Activated CD4-positive, alpha-beta T cell treated with anti-CD3 and anti-CD28 coated beads for 36 hours (primary cell): ENCODE data around the gene BCLAF3. TPM values are rescaled to one million over a fixed set of nuclear protein-coding genes. Genes with fewer than 3 reads are reported as not detected.

Source experiments
- ATAC-seq: fragments of 200-7000 bp; cut with Tn5 transposase; one replicate; pipeline ENCODE4 v1.10.0; 2021; ENCODE audit warnings: mild to moderate bottlenecking, moderate library complexity
- CTCF ChIA-PET: fragments of 350-600 bp; sonication (Branson Sonifier 250); formaldehyde crosslinking; loops from one replicate; lab custom pipeline; 2021; ENCODE audit warnings: antibody characterized with exemption; lab: Charles Lee
- POLR2A ChIA-PET: fragments of 350-600 bp; sonication (Branson Sonifier 250); formaldehyde crosslinking; loops from one replicate; lab custom pipeline; 2021; ENCODE audit warnings: antibody characterized with exemption, inconsistent platforms; lab: Charles Lee
- DNase-seq: peaks from one replicate; pipeline ENCODE4 v3.0.0-alpha.2; 2020
- H3K27ac Mint-ChIP-seq: one replicate; pipeline ENCODE4 v1.8.0; 2021; ENCODE audit warnings: mixed read lengths
- H3K27me3 Mint-ChIP-seq: one replicate; pipeline ENCODE4 v1.8.0; 2021; ENCODE audit warnings: mixed read lengths
- H3K36me3 Mint-ChIP-seq: one replicate; pipeline ENCODE4 v1.8.0; 2021; ENCODE audit warnings: low read depth, mixed read lengths
- H3K4me1 Mint-ChIP-seq: one replicate; pipeline ENCODE4 v1.8.0; 2021; ENCODE audit warnings: mixed read lengths
- H3K4me3 Mint-ChIP-seq: one replicate; pipeline ENCODE4 v1.8.0; 2021; ENCODE audit warnings: mild to moderate bottlenecking, moderate library complexity, mixed read lengths
- H3K9me3 Mint-ChIP-seq: one replicate; pipeline ENCODE4 v1.8.0; 2021; ENCODE audit warnings: low read depth, mixed read lengths
- intact Hi-C, 2 experiments: fragments of 100-400 bp; cut with DNase I in 1 of 2; cut with micrococcal nuclease in 1 of 2; formaldehyde crosslinking; loops; one replicate each; pipeline versions ENCODE4 v1.14.2 to v1.15.1; 2022 to 2024; cut with DNase I, micrococcal nuclease
- total RNA-seq, 2 experiments: library from RNA; stranded (reverse); gene quantifications; one replicate each; pipeline ENCODE4 v1.2.3, GENCODE V29; 2021

BCLAF3 gene
- total RNA-seq, 2 experiments from 2014 or later: 4.3 to 5.7 TPM

DNA sequence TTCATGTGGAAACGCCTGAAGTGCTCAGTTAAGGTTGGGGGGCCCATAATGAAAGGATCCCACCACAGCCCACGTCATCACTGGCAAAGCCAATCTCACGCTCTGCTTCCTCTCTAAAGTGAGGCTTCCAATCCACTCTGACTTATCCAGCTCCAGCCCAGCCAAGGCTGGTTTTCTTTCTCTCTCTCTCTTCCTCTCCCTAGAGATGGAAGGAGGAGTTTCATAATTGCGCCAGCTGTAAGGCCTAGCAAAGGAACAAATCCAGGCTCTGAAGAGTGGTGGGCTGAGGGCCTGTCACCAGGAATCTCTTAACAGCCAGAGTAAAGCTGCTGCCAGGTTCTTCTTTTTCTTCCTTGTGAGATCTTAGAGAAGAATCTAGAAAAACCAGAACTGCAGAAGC, 20.7 kb upstream of the BCLAF3 start:
- Mint-ChIP-seq H3K27me3 (no peaks in the 10 kb centered on the region), H3K4me1 (no peaks in the 10 kb centered on the region)

GRCh38 chrX:20007962-20008622, 17.2 kb upstream of the BCLAF3 start:
- intact Hi-C loops: no loop called here
- no peaks in the 10 kb centered on the region for H3K4me1 Mint-ChIP-seq
- no peak overlapping the region for H3K4me3 Mint-ChIP-seq
- H3K27me3 Mint-ChIP-seq: no peaks in the 10 kb centered on the region
- CTCF ChIA-PET: interaction anchor here (0.7 kb wide), 1 partner anchor 491 kb away, joined by 3 read pairs; no protein-coding TSS in a partner anchor
- H3K27ac Mint-ChIP-seq: no peak overlapping the region
- POLR2A ChIA-PET: no interaction called here
- no peaks in the 10 kb centered on the region for H3K36me3 Mint-ChIP-seq
- H3K9me3 Mint-ChIP-seq: no peaks in the 10 kb centered on the region
- ATAC-seq (no peak), DNase-seq (no peak)

More for the DNA sequence above, 20.7 kb upstream of the BCLAF3 start:
- no peaks in the 10 kb centered on the region for H3K36me3 Mint-ChIP-seq
- no peak for DNase-seq
- POLR2A ChIA-PET: no interaction called here
- CTCF ChIA-PET: no interaction called here
- no peak overlapping the region for H3K4me3 Mint-ChIP-seq
- peaks cover 11% of the 10 kb centered on the region for H3K9me3 Mint-ChIP-seq
- ATAC-seq: no peak
- intact Hi-C loops: no loop called here
- no peak overlapping the region for H3K27ac Mint-ChIP-seq

DNA sequence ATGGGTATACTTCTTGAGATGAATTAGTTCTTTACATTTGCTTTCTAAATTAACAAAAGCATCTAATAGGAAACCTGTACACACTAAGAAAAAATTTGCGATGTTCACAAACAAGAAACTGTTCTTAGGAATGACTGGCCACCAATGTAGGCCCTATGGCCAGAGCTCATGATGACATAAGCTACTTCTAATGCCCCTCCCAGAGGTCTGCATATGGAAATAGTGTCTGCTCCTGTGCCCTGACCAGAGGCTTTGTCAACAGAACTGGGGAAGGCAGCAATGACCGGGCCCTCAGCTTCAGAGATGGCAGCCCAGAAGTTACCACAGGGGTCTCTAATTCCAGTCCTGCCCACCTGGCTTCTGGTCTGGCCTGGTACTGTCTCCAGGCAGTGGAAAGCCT, 15.0 kb upstream of the BCLAF3 start:
- intact Hi-C loops: no loop called here
- ChIA-PET POLR2A (interaction anchor here (0.7 kb wide), 1 partner anchor 117 kb away, joined by 4 read pairs; no protein-coding TSS in a partner anchor), CTCF (no interaction called here)
- no peak for ATAC-seq
- no peak overlapping the region for H3K27ac Mint-ChIP-seq
- no peaks in the 10 kb centered on the region for H3K4me1 Mint-ChIP-seq
- no peaks in the 10 kb centered on the region for H3K9me3 Mint-ChIP-seq
- no peak overlapping the region for H3K4me3 Mint-ChIP-seq
- no peaks in the 10 kb centered on the region for H3K27me3 Mint-ChIP-seq
- H3K36me3 Mint-ChIP-seq: no peaks in the 10 kb centered on the region
- DNase-seq: no peak

GRCh38 chrX:20001588-20001987, 10.7 kb upstream of the BCLAF3 start:
- Mint-ChIP-seq H3K36me3 (no peaks in the 10 kb centered on the region), H3K4me3 (no peak overlapping the region)
- CTCF ChIA-PET: no interaction called here

GRCh38 chrX:19991350-19991718, 473 bp upstream of the BCLAF3 start:
- Mint-ChIP-seq H3K36me3 (no peaks in the 10 kb centered on the region), H3K4me1 (peaks cover 16% of the 10 kb centered on the region), H3K9me3 (no peaks in the 10 kb centered on the region), H3K4me3 (peak overlapping the region; percentile 80), H3K27ac (peak overlapping the region; percentile 95), H3K27me3 (no peaks in the 10 kb centered on the region)
- intact Hi-C loops: loop anchor here (1.0 to 10.0 kb wide), 6 partner anchors 64 to 647 kb away; partner anchors contain the start of genes EIF1AX (in 1 of the 2) and PDHA1 (in 1 of the 2)
- ChIA-PET CTCF (interaction anchor here (0.7 to 1.3 kb wide), 2 partner anchors 13 to 86 kb away, joined by 3 to 5 read pairs; no protein-coding TSS in a partner anchor), POLR2A (interaction anchor here (0.7 kb wide), 1 partner anchor 97 kb away, joined by 5 read pairs; no protein-coding TSS in a partner anchor)
- peak; percentile 28 for DNase-seq
- peak; percentile 21 for ATAC-seq

More at GRCh38 chrX:20001588-20001987, 10.7 kb upstream of the BCLAF3 start:
- no peak overlapping the region for H3K27ac Mint-ChIP-seq
- DNase-seq (no peak), ATAC-seq (no peak)
- intact Hi-C loops: no loop called here
- no peaks in the 10 kb centered on the region for H3K4me1 Mint-ChIP-seq
- H3K27me3 Mint-ChIP-seq: no peaks in the 10 kb centered on the region
- POLR2A ChIA-PET: no interaction called here
- no peaks in the 10 kb centered on the region for H3K9me3 Mint-ChIP-seq

DNA sequence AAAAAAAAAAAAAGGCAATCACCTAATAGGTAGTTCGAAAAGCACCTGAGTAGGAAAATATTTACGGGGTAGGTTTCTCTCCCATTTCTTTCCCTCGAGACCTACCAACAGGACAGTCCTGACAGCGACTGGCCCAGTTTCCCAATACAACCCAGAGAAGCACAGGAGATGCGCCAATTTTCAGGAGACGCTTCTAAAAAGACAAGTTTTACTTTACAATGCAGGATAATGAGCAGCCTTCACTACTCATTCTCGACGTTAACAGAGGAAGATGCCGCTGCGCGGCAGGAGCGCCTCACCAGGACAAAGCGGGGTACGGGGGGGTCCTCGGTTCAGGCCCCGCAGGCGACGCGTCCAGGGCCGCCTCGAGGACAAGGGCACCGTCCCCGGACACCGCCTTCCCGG, 708 bp downstream of the BCLAF3 start:
- Mint-ChIP-seq H3K36me3 (no peaks in the 10 kb centered on the region), H3K27ac (peak overlapping the region; percentile 72), H3K9me3 (no peaks in the 10 kb centered on the region), H3K4me3 (peak overlapping the region; percentile 80), H3K27me3 (no peaks in the 10 kb centered on the region), H3K4me1 (peaks cover 16% of the 10 kb centered on the region)
- POLR2A ChIA-PET: no interaction called here
- peak; percentile 3 for ATAC-seq
- DNase-seq: no peak
- CTCF ChIA-PET: interaction anchor here (1.3 to 1.5 kb wide), 2 partner anchors 13 to 85 kb away, joined by 4 to 7 read pairs; no protein-coding TSS in a partner anchor
- intact Hi-C loops: loop anchor here in 1 of 2 experiments (1.0 to 10.0 kb wide), 5 partner anchors 63 to 645 kb away; partner anchors contain the start of genes EIF1AX and PDHA1

DNA sequence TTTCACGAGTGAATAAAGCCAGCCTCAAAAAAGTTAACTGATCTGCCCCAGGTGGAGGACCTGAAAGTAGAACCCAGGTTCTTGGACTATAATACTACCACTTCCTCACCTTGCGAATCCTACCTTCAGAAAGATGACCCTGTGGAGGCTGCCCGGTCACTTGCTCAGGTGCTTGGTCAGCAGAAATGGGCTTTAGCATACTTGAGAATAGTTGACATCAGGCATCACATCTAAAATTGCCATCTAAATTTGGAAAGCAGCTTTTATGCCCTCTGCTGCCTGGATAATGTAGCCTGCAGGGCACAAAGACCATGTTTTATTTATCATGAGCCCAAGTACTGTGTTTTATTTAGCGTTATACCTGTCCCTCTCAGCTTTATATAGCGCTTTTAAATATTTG, 3.0 kb downstream of the BCLAF3 start:
- ATAC-seq: no peak
- DNase-seq: no peak
- no peaks in the 10 kb centered on the region for H3K36me3 Mint-ChIP-seq
- ChIA-PET POLR2A (no interaction called here), CTCF (no interaction called here)
- intact Hi-C loops: no loop called here
- H3K27me3 Mint-ChIP-seq: no peaks in the 10 kb centered on the region
- no peak overlapping the region for H3K27ac Mint-ChIP-seq
- peaks cover 16% of the 10 kb centered on the region for H3K4me1 Mint-ChIP-seq
- no peaks in the 10 kb centered on the region for H3K9me3 Mint-ChIP-seq
- no peak overlapping the region for H3K4me3 Mint-ChIP-seq

DNA sequence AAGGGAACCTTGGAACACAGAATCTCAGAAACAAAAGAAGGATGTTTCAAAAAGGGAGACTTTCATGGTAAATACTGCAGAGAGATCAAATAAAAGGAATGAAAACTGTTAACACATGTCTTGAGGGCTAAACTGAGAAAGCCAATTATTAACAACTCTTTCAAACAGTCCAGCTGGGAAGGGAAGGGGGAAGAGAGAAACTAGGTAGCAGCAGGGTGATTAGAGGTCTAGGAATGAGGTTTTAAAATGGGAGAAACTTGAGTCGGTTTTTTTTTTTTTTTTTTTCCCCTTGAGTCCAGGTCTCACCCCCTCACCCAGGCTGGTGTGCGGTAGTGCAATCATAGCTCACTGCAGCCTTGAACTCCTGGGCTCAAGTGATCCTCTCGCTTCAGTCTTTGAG, 4.3 kb downstream of the BCLAF3 start:
- no peak for DNase-seq

DNA sequence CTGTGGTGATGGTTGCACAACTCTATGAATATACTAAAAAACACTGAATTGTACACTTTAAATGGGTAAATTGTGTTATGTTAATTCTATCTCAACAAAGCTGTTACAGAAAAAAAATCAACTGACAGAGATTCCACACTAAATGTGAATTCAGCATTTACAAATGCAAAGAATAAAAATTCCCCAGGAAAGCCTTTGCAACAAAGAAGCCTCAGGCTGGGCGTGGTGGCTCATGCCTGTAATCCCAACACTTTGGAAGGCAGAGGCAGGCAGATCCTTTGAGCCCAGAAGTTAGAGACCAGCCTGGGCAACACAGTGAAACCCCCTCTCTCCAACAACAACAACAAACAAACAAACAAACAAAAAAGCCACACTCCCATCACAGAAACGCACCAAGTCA, 8.9 kb downstream of the BCLAF3 start:
- no peaks in the 10 kb centered on the region for H3K27me3 Mint-ChIP-seq
- H3K9me3 Mint-ChIP-seq: peaks cover 4% of the 10 kb centered on the region
- ATAC-seq: no peak
- H3K36me3 Mint-ChIP-seq: peaks cover 8% of the 10 kb centered on the region
- ChIA-PET POLR2A (no interaction called here), CTCF (no interaction called here)
- intact Hi-C loops: no loop called here
- no peak overlapping the region for H3K27ac Mint-ChIP-seq
- peaks cover 13% of the 10 kb centered on the region for H3K4me1 Mint-ChIP-seq
- no peak for DNase-seq
- no peak overlapping the region for H3K4me3 Mint-ChIP-seq

More for the DNA sequence above, 4.3 kb downstream of the BCLAF3 start:
- Mint-ChIP-seq H3K27me3 (no peaks in the 10 kb centered on the region), H3K9me3 (no peaks in the 10 kb centered on the region), H3K4me1 (peaks cover 17% of the 10 kb centered on the region), H3K4me3 (no peak overlapping the region), H3K27ac (no peak overlapping the region), H3K36me3 (no peaks in the 10 kb centered on the region)
- CTCF ChIA-PET: no interaction called here
- intact Hi-C loops: no loop called here
- ATAC-seq: no peak
- POLR2A ChIA-PET: interaction anchor here (0.6 kb wide), 1 partner anchor 87 kb away, joined by 3 read pairs; no protein-coding TSS in a partner anchor

DNA sequence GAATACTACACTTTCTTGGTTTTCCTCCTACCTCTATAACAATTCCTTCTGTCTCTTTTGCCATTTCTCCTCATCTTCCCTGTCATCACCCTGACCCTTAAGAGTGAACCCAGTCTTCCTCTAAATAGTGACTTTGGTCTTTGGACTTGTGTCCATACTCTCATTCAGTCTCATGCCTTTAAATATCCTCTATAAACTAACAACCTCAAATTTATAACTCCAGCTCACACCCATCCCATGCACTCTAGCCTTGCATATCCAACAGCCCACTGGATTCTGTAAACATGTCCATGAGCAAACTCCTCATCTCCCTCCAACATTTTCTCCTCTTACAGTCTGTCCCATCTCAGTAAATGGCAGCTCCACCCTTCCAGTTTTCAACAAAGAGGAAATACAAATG, 15.0 kb downstream of the BCLAF3 start:
- POLR2A ChIA-PET: no interaction called here
- peaks cover 23% of the 10 kb centered on the region for H3K4me1 Mint-ChIP-seq
- H3K27ac Mint-ChIP-seq: no peak overlapping the region
- peaks cover 9% of the 10 kb centered on the region for H3K9me3 Mint-ChIP-seq
- no peak for ATAC-seq
- intact Hi-C loops: no loop called here
- no peak overlapping the region for H3K4me3 Mint-ChIP-seq
- H3K27me3 Mint-ChIP-seq: no peaks in the 10 kb centered on the region
- peaks cover 12% of the 10 kb centered on the region for H3K36me3 Mint-ChIP-seq
- no peak for DNase-seq
- CTCF ChIA-PET: no interaction called here

DNA sequence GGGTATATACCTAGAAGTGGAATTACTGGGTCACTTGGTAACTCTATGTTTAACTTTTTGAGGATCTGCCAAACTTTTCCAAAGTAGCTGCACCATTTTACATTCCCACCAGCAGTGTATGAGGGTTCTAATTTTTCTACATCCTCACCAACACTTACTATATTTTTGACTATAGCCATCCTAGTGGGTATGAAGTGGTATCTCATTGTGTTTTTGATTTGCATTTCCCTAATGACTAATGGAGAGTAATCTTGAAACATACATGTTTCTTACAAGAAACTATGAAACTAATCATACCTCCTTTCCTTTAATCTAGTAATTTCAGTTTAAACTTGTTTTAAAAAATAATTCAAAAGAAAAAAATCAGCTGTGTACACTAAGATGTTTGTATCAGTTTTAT, 17.9 kb downstream of the BCLAF3 start:
- H3K4me1 Mint-ChIP-seq: peaks cover 19% of the 10 kb centered on the region

DNA sequence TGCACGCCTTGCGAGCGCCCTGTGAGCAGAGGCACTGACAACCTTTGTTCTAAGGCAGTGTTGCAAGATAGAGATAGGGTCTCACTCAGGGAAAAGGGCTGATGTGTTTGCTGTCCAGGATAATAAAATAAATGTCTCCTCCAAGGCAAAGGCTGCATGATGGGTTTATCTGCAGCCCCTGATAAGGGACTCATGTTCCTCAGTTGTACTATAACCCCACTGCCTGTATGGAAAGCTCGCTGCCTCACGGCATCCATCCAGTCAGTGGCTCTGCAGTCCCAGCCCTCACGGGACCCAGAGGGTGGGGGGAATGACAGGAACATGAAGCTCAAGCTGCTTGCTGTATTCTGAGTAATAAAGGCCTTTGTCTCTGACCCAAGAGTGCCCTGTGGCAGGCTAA, 22.6 kb downstream of the BCLAF3 start:
- ChIA-PET CTCF (interaction anchor here (0.6 kb wide), 1 partner anchor 36 kb away, joined by 4 read pairs; no protein-coding TSS in a partner anchor), POLR2A (no interaction called here)
- DNase-seq: no peak
- Mint-ChIP-seq H3K4me1 (peaks cover 23% of the 10 kb centered on the region), H3K27ac (no peak overlapping the region), H3K9me3 (no peaks in the 10 kb centered on the region), H3K27me3 (no peaks in the 10 kb centered on the region), H3K36me3 (peaks cover 19% of the 10 kb centered on the region), H3K4me3 (no peak overlapping the region)
- no peak for ATAC-seq
- intact Hi-C loops: no loop called here

More for the DNA sequence above, 17.9 kb downstream of the BCLAF3 start:
- Mint-ChIP-seq H3K4me3 (no peak overlapping the region), H3K36me3 (peaks cover 13% of the 10 kb centered on the region), H3K27me3 (no peaks in the 10 kb centered on the region), H3K9me3 (peaks cover 6% of the 10 kb centered on the region), H3K27ac (no peak overlapping the region)
- ATAC-seq: peak; percentile 63
- intact Hi-C loops: no loop called here
- DNase-seq: no peak
- ChIA-PET CTCF (no interaction called here), POLR2A (no interaction called here)
